ENCODE results near the gene DEPP1. TPM values are rescaled to one million over a fixed set of nuclear protein-coding genes. Genes with fewer than 3 reads are reported as not detected.

The DEPP1 gene
- total and polyA plus RNA-seq, 2 of the 4 experiments (the other 2 are of a cell fraction): 13.6 to 30.0 TPM

DNA sequence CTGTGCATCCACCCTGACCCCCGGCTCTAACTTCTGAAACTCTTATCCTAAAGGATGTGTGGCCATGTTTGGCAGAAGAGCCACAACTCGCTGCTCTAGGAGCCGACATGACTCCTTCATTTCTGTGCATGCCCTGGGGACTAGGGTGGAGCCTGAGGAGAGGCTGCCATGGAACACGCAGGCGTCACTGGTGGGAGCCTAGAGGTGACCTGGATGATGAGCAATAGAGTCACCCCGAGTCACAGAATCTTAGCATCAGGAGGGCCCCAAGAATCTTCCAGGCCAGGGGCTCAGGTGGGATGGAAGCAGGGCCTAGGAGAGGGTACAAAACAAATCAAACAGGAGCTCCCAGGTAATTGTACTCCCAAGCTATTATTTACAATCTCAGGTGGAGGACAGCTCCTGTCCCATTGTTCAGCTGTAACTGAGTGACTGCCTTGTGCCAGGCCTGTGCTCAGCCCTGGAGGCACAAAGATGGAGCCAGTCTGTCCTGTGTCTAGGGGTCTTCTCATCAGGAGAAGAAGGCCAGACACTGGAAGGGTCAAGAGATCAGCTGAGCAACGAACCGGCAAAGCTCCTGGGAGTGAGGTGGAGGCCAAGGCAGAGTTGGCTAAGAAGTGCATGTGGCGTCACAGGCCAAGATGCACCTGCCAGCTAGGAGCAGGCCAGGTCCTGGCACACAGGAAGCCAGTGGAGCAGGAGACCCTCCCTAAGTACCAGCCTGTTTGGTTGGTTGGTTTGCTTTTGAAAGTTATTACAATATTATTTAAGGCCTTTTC is 16.3 kb upstream of the DEPP1 start:
- H3K4me3 ChIP-seq (ENCODE audit: insufficient read depth, low read depth, low read length): no peak overlapping the region
- H2BK120ac ChIP-seq (ENCODE audit: low read depth, low read length): peak overlapping the region; percentile 99
- dilution Hi-C loops (cut with HindIII; ENCODE audit: low sequenced_read_pairs, unreplicated experiment) (no loop called here), in situ Hi-C loops (cut with MboI; ENCODE audit: low sequenced_read_pairs) (loop anchor here (25.0 kb wide), 4 partner anchors 1017 to 1858 kb away; partner anchors contain the start of genes CSGALNACT2 and HNRNPF), intact Hi-C loops (cut with micrococcal nuclease) (loop anchor here (1.0 kb wide), 1 partner anchor 9 kb away; no protein-coding TSS in a partner anchor)
- peak overlapping the region; percentile 95 for H3K14ac ChIP-seq (replicated peaks; ENCODE audit: low read depth, low read length)
- no TSS peak for BruUV-seq (replicated peaks)
- H4K5ac ChIP-seq (ENCODE audit: low read depth, low read length): peak overlapping the region; percentile 93
- DNase-seq (no peak), ATAC-seq (ENCODE audit: low read depth) (no peak)
- no peaks in the 10 kb centered on the region for H3K27me3 ChIP-seq (ENCODE audit: control insufficient read depth, insufficient read depth, low read length)
- peak overlapping the region; percentile 98 for H2BK20ac ChIP-seq (ENCODE audit: low read depth, low read length)
- 95% methylated on average over 4 of the region's 9 CpGs; no CpG with 5 or more reads in 1 of the 2 experiments for WGBS, 2 experiments (ENCODE audit: extremely low coverage in 2 of 2, insufficient read length in 1 of 2)
- peak overlapping the region; percentile 98 for H2AK5ac ChIP-seq (ENCODE audit: low read depth, low read length)
- H2BK15ac ChIP-seq (ENCODE audit: low read depth, low read length): peak overlapping the region; percentile 96; the same call in 2 of the 3 replicates
- H2AFZ ChIP-seq (replicated peaks; ENCODE audit: low read length, poor library complexity): peak overlapping the region; percentile 45
- peak overlapping the region; percentile 97 for H3K27ac ChIP-seq (ENCODE audit: insufficient read depth, low read length)
- H3K56ac ChIP-seq (ENCODE audit: extremely low read depth, insufficient read depth, low read length): peak overlapping the region; percentile 77
- H4K91ac ChIP-seq (ENCODE audit: insufficient read depth, low read depth, low read length): peak overlapping the region; percentile 98
- peaks cover 6% of the 10 kb centered on the region; the same call in 1 of the 2 replicates for H3K36me3 ChIP-seq (ENCODE audit: control insufficient read depth, insufficient read depth, low read length)
- H3K4me2 ChIP-seq (ENCODE audit: low read depth, low read length): no peak overlapping the region
- H3K9me3 ChIP-seq (ENCODE audit: control insufficient read depth, insufficient read depth, low read length): no peaks in the 10 kb centered on the region
- H2AK9ac ChIP-seq (replicated peaks; ENCODE audit: low read depth, low read length, poor library complexity): peak overlapping the region; percentile 44
- peak overlapping the region; percentile 92 to 96; a peak in 3 of 4 replicates for H4K8ac ChIP-seq (ENCODE audit: low read depth in 2 of 2, low read length in 2 of 2)
- H4K20me1 ChIP-seq (ENCODE audit: insufficient read depth, low read length): no peaks in the 10 kb centered on the region
- peak overlapping the region; percentile 98 for H2BK5ac ChIP-seq (ENCODE audit: low read depth, low read length, poor library complexity, severe bottlenecking)
- TF ChIP-seq, protein P1, sequence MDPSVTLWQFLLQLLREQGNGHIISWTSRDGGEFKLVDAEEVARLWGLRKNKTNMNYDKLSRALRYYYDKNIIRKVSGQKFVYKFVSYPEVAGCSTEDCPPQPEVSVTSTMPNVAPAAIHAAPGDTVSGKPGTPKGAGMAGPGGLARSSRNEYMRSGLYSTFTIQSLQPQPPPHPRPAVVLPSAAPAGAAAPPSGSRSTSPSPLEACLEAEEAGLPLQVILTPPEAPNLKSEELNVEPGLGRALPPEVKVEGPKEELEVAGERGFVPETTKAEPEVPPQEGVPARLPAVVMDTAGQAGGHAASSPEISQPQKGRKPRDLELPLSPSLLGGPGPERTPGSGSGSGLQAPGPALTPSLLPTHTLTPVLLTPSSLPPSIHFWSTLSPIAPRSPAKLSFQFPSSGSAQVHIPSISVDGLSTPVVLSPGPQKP (IDR thresholded peaks at IDR 0.05; ENCODE audit: borderline replicate concordance, low read depth, low read length): no peak
- TF ChIP-seq, protein P2, sequence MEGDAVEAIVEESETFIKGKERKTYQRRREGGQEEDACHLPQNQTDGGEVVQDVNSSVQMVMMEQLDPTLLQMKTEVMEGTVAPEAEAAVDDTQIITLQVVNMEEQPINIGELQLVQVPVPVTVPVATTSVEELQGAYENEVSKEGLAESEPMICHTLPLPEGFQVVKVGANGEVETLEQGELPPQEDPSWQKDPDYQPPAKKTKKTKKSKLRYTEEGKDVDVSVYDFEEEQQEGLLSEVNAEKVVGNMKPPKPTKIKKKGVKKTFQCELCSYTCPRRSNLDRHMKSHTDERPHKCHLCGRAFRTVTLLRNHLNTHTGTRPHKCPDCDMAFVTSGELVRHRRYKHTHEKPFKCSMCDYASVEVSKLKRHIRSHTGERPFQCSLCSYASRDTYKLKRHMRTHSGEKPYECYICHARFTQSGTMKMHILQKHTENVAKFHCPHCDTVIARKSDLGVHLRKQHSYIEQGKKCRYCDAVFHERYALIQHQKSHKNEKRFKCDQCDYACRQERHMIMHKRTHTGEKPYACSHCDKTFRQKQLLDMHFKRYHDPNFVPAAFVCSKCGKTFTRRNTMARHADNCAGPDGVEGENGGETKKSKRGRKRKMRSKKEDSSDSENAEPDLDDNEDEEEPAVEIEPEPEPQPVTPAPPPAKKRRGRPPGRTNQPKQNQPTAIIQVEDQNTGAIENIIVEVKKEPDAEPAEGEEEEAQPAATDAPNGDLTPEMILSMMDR (conservative IDR thresholded peaks at IDR 0.05; ENCODE audit: low read depth, low read length): no peak
- TF ChIP-seq POLR2A (IDR thresholded peaks at IDR 0.05; ENCODE audit: low read depth, low read length): no peak
- TF ChIP-seq BHLHE40 (IDR thresholded peaks at IDR 0.05; ENCODE audit: low read depth, low read length): no peak
- TF ChIP-seq RFX5 (IDR thresholded peaks at IDR 0.05; ENCODE audit: low read depth, low read length): no peak
- TF ChIP-seq MAZ (IDR thresholded peaks at IDR 0.05; ENCODE audit: borderline replicate concordance, low read depth, low read length): no peak
- TF ChIP-seq MAFK (IDR thresholded peaks at IDR 0.05; ENCODE audit: low read depth, low read length): no peak
- no peak for TF ChIP-seq MXI1 (IDR thresholded peaks at IDR 0.05; ENCODE audit: borderline replicate concordance, low read depth, low read length)
- TF ChIP-seq CEBPB (IDR thresholded peaks at IDR 0.05; ENCODE audit: low read depth, low read length): no peak
- no peak for TF ChIP-seq FOS (IDR thresholded peaks at IDR 0.05; ENCODE audit: low read depth, low read length)
- no peak for TF ChIP-seq RCOR1 (IDR thresholded peaks at IDR 0.05; ENCODE audit: insufficient replicate concordance, low read length)
- no peak for TF ChIP-seq USF2 (IDR thresholded peaks at IDR 0.05; ENCODE audit: low read depth, low read length)
- H3K4ac ChIP-seq (ENCODE audit: low read depth, low read length): peak overlapping the region; percentile 97
- H3K18ac ChIP-seq (ENCODE audit: low read depth, low read length): peak overlapping the region; percentile 91
- peak overlapping the region; percentile 92 for H3K23ac ChIP-seq (ENCODE audit: low read depth, low read length)
- peaks cover 49% of the 10 kb centered on the region for H3K9me1 ChIP-seq (ENCODE audit: insufficient read depth, low read length)
- ChIA-PET POLR2A (ENCODE audit: unreplicated experiment) (interaction anchor here (0.5 kb wide), 1 partner anchor 258 kb away, joined by 3 read pairs; no protein-coding TSS in a partner anchor), CTCF (interaction anchor here (0.6 to 1.1 kb wide), 4 partner anchors 62 to 1505 kb away, joined by 3 to 6 read pairs (median 5); no protein-coding TSS in a partner anchor)
- H3K9ac ChIP-seq (ENCODE audit: low read depth, low read length): peak overlapping the region; percentile 27
- peaks cover 51% of the 10 kb centered on the region for H3K4me1 ChIP-seq (ENCODE audit: control insufficient read depth, insufficient read depth, low read length)
- peaks cover 0 to 11% of the 10 kb centered on the region in 2 experiments; a peak in 2 of 4 replicates for H3K79me1 ChIP-seq (ENCODE audit: low read depth in 1 of 2, low read length in 2 of 2)

Data from IMR-90 (cell line).